ENCODE data around the gene JADE1.

DNA sequence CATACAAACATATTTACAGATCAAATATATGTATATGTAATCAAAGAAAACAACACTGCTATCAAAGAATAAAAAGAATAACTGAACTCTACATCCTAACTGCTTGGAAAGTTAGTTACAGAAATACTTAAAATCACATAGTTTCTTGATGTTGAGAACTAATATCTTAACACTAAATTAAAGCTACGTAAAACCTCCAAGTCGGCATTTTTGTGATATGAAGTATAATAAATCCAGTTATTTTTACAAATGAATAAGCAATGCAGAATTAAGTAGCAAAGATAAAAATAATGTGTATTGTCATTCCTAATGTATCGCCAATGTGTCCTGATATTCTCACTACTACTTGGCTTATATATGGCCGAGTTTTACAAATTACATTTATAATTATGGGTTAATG lies 68.4 kb downstream of the JADE1 start:
- TF ChIP-seq ZNF274 (IDR thresholded peaks at IDR 0.05; ENCODE audit: low read depth, low read length) (no peak), SUZ12 (IDR thresholded peaks at IDR 0.05; ENCODE audit: extremely low read depth, insufficient read depth, insufficient read length) (no peak)
